ENCODE measurements around the gene KL.
A peak's percentile ranks its signal among the peaks of the same experiment; 100 is the strongest.

The KL gene

GRCh38 chr13:32978278-32978677, 37.9 kb upstream of the KL start:
- Histone ChIP-seq H4K8ac (ENCODE audit: low read length) (no peak overlapping the region), H3K4ac (ENCODE audit: low read depth in 1 of 2, low read length in 2 of 2) (no peak overlapping the region), H3K9me3 (ENCODE audit: control insufficient read depth, low read length) (no peaks in the 10 kb centered on the region), H3K36me3 (ENCODE audit: control insufficient read depth in 1 of 2, insufficient read depth in 2 of 2, low read depth in 1 of 2, low read length in 2 of 2) (no peaks in the 10 kb centered on the region), H3K14ac (ENCODE audit: low read length in 2 of 2) (no peak overlapping the region), H2BK15ac (ENCODE audit: low read depth, poor library complexity, severe bottlenecking) (no peak overlapping the region), H3K18ac (ENCODE audit: low read depth in 1 of 2, low read length in 2 of 2) (no peak overlapping the region), H3K27ac (ENCODE audit: low read length, poor library complexity, severe bottlenecking) (no peak overlapping the region), H3K4me1 (ENCODE audit: control insufficient read depth, insufficient read depth, low read depth, low read length) (no peaks in the 10 kb centered on the region), H2AFZ (ENCODE audit: low read depth, low read length) (no peak overlapping the region), H2BK12ac (ENCODE audit: low read length in 2 of 2) (no peak overlapping the region), H3K4me2 (ENCODE audit: low read length, poor library complexity, severe bottlenecking) (no peak overlapping the region), H2BK5ac (ENCODE audit: low read depth, low read length, poor library complexity, severe bottlenecking) (no peak overlapping the region), H3K79me1 (replicated peaks; ENCODE audit: low read length, poor library complexity, severe bottlenecking) (no peaks in the 10 kb centered on the region), H4K91ac (ENCODE audit: low read length) (no peak overlapping the region), H3K23ac (ENCODE audit: low read length in 2 of 2) (no peak overlapping the region), H2BK120ac (ENCODE audit: low read depth, low read length) (no peak overlapping the region), H3K4me3 (ENCODE audit: insufficient read depth in 1 of 2, low read depth in 1 of 2, low read length in 2 of 2) (no peak overlapping the region), H2AK5ac (ENCODE audit: low read length, severe bottlenecking) (peak overlapping the region; percentile 54), H3K27me3 (ENCODE audit: control insufficient read depth in 1 of 2, insufficient read depth in 1 of 2, low read length in 2 of 2) (no peaks in the 10 kb centered on the region), H3K9ac (ENCODE audit: low read length) (no peak overlapping the region)
- no peak for DNase-seq
- WGBS, result 83% methylated on average over 3 of the region's 4 CpGs

- Histone ChIP-seq H3K27me3 (ENCODE audit: control insufficient read depth in 1 of 2, insufficient read depth in 1 of 2, low read length in 2 of 2) (no peaks in the 10 kb centered on the region), H2AFZ (ENCODE audit: low read depth, low read length) (no peak overlapping the region), H2BK12ac (ENCODE audit: low read length in 2 of 2) (no peak overlapping the region), H3K18ac (ENCODE audit: low read depth in 1 of 2, low read length in 2 of 2) (no peak overlapping the region), H3K9me3 (ENCODE audit: control insufficient read depth, low read length) (no peaks in the 10 kb centered on the region), H3K36me3 (ENCODE audit: control insufficient read depth in 1 of 2, insufficient read depth in 2 of 2, low read depth in 1 of 2, low read length in 2 of 2) (no peaks in the 10 kb centered on the region), H3K23ac (ENCODE audit: low read length in 2 of 2) (no peak overlapping the region), H2BK120ac (ENCODE audit: low read depth, low read length) (no peak overlapping the region), H3K9ac (ENCODE audit: low read length) (no peak overlapping the region), H2BK15ac (ENCODE audit: low read depth, poor library complexity, severe bottlenecking) (no peak overlapping the region), H2BK5ac (ENCODE audit: low read depth, low read length, poor library complexity, severe bottlenecking) (no peak overlapping the region), H3K79me1 (replicated peaks; ENCODE audit: low read length, poor library complexity, severe bottlenecking) (no peaks in the 10 kb centered on the region), H3K4ac (ENCODE audit: low read depth in 1 of 2, low read length in 2 of 2) (no peak overlapping the region), H2AK5ac (ENCODE audit: low read length, severe bottlenecking) (no peak overlapping the region), H3K14ac (ENCODE audit: low read length in 2 of 2) (no peak overlapping the region), H3K27ac (ENCODE audit: low read length, poor library complexity, severe bottlenecking) (no peak overlapping the region), H4K91ac (ENCODE audit: low read length) (no peak overlapping the region), H3K4me2 (ENCODE audit: low read length, poor library complexity, severe bottlenecking) (no peak overlapping the region), H3K4me3 (ENCODE audit: insufficient read depth in 1 of 2, low read depth in 1 of 2, low read length in 2 of 2) (no peak overlapping the region), H4K8ac (ENCODE audit: low read length) (no peak overlapping the region), H3K4me1 (ENCODE audit: control insufficient read depth, insufficient read depth, low read depth, low read length) (no peaks in the 10 kb centered on the region)
- WGBS, result no CpG with 5 or more reads among the region's 3 CpGs
- no peak for DNase-seq
Observed at GRCh38 chr13:32983058-32983457, 33.2 kb upstream of the KL start.

- Histone ChIP-seq H3K14ac (ENCODE audit: low read length in 2 of 2) (no peak overlapping the region), H2BK5ac (ENCODE audit: low read depth, low read length, poor library complexity, severe bottlenecking) (no peak overlapping the region), H3K9ac (ENCODE audit: low read length) (no peak overlapping the region), H3K9me3 (ENCODE audit: control insufficient read depth, low read length) (no peaks in the 10 kb centered on the region), H3K79me1 (replicated peaks; ENCODE audit: low read length, poor library complexity, severe bottlenecking) (no peaks in the 10 kb centered on the region), H3K27me3 (ENCODE audit: control insufficient read depth in 1 of 2, insufficient read depth in 1 of 2, low read length in 2 of 2) (no peaks in the 10 kb centered on the region), H2BK15ac (ENCODE audit: low read depth, poor library complexity, severe bottlenecking) (no peak overlapping the region), H4K8ac (ENCODE audit: low read length) (no peak overlapping the region), H2BK120ac (ENCODE audit: low read depth, low read length) (no peak overlapping the region), H3K27ac (ENCODE audit: low read length, poor library complexity, severe bottlenecking) (no peak overlapping the region), H3K4me3 (ENCODE audit: insufficient read depth in 1 of 2, low read depth in 1 of 2, low read length in 2 of 2) (no peak overlapping the region), H3K4me1 (ENCODE audit: control insufficient read depth, insufficient read depth, low read depth, low read length) (peaks cover 2% of the 10 kb centered on the region), H2AK5ac (ENCODE audit: low read length, severe bottlenecking) (no peak overlapping the region), H2BK12ac (ENCODE audit: low read length in 2 of 2) (no peak overlapping the region), H3K23ac (ENCODE audit: low read length in 2 of 2) (peak overlapping the region in 1 of 2 experiments; percentile 83), H3K36me3 (ENCODE audit: control insufficient read depth in 1 of 2, insufficient read depth in 2 of 2, low read depth in 1 of 2, low read length in 2 of 2) (no peaks in the 10 kb centered on the region), H3K18ac (ENCODE audit: low read depth in 1 of 2, low read length in 2 of 2) (no peak overlapping the region), H3K4ac (ENCODE audit: low read depth in 1 of 2, low read length in 2 of 2) (no peak overlapping the region), H3K4me2 (ENCODE audit: low read length, poor library complexity, severe bottlenecking) (no peak overlapping the region), H2AFZ (ENCODE audit: low read depth, low read length) (no peak overlapping the region), H4K91ac (ENCODE audit: low read length) (no peak overlapping the region)
- 87% methylated on average over 10 of the region's 10 CpGs for WGBS
- peak; percentile 61 for DNase-seq
Observed at GRCh38 chr13:32984857-32985626, 31.2 kb upstream of the KL start.

GRCh38 chr13:32986552-32986951, 29.7 kb upstream of the KL start:
- no peak overlapping the region for H2BK15ac ChIP-seq (ENCODE audit: low read depth, poor library complexity, severe bottlenecking)
- no peak overlapping the region for H3K18ac ChIP-seq (ENCODE audit: low read depth in 1 of 2, low read length in 2 of 2)
- no peak overlapping the region for H3K14ac ChIP-seq (ENCODE audit: low read length in 2 of 2)
- H2AFZ ChIP-seq (ENCODE audit: low read depth, low read length), result no peak overlapping the region
- no peak overlapping the region for H2AK5ac ChIP-seq (ENCODE audit: low read length, severe bottlenecking)
- H3K4ac ChIP-seq (ENCODE audit: low read depth in 1 of 2, low read length in 2 of 2), result no peak overlapping the region
- no peak overlapping the region for H2BK120ac ChIP-seq (ENCODE audit: low read depth, low read length)
- no peak overlapping the region for H3K27ac ChIP-seq (ENCODE audit: low read length, poor library complexity, severe bottlenecking)
- no peak for DNase-seq
- 97% methylated on average over 8 of the region's 8 CpGs for WGBS
- peaks cover 2% of the 10 kb centered on the region for H3K4me1 ChIP-seq (ENCODE audit: control insufficient read depth, insufficient read depth, low read depth, low read length)
- no peaks in the 10 kb centered on the region for H3K27me3 ChIP-seq (ENCODE audit: control insufficient read depth in 1 of 2, insufficient read depth in 1 of 2, low read length in 2 of 2)
- H3K4me2 ChIP-seq (ENCODE audit: low read length, poor library complexity, severe bottlenecking), result no peak overlapping the region
- no peak overlapping the region for H2BK5ac ChIP-seq (ENCODE audit: low read depth, low read length, poor library complexity, severe bottlenecking)
- no peaks in the 10 kb centered on the region for H3K9me3 ChIP-seq (ENCODE audit: control insufficient read depth, low read length)
- H4K91ac ChIP-seq (ENCODE audit: low read length), result no peak overlapping the region
- no peak overlapping the region for H2BK12ac ChIP-seq (ENCODE audit: low read length in 2 of 2)
- H3K4me3 ChIP-seq (ENCODE audit: insufficient read depth in 1 of 2, low read depth in 1 of 2, low read length in 2 of 2), result no peak overlapping the region
- H3K9ac ChIP-seq (ENCODE audit: low read length), result no peak overlapping the region
- H3K23ac ChIP-seq (ENCODE audit: low read length in 2 of 2), result no peak overlapping the region
- H3K36me3 ChIP-seq (ENCODE audit: control insufficient read depth in 1 of 2, insufficient read depth in 2 of 2, low read depth in 1 of 2, low read length in 2 of 2), result no peaks in the 10 kb centered on the region
- H3K79me1 ChIP-seq (replicated peaks; ENCODE audit: low read length, poor library complexity, severe bottlenecking), result no peaks in the 10 kb centered on the region
- no peak overlapping the region for H4K8ac ChIP-seq (ENCODE audit: low read length)
